ENCODE results near the gene ADAMTS15. TPM values are rescaled to one million over a fixed set of nuclear protein-coding genes. Genes with fewer than 3 reads are reported as not detected.

Gene ADAMTS15
- total RNA-seq, 3 donors from 2014 or later: 17.9 to 22.6 (median 21.9) TPM

DNA sequence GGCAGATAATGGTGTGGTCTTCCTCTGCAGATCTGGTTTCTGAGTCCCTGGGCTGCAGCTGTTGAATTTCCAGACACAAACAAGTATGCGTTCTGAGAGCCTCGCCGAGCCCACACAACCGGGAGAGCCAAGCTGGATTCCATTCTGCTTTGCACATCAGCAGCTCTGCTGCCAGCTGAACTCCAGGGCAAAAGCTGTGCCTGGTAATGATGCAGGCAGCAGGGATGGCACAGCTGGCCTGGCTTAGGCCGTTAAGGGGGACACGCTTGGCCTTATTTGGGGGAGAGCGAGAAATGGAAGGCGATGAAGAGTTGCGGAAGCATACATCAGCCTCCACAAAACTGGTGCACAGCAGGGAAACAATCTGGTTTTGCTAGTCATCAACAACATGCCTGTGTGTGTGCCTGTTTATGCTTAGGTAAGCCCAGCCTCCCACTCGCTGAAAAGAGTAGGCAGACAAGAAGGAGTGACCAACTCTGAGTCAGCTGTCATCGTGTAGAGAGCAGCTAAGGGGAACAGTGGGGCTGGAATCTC is 45.1 kb upstream of the ADAMTS15 start:
- DNase-seq (ENCODE audit: low spot score in 2 of 2): peak in 1 of 2 donors; percentile 79
- no peaks in the 10 kb centered on the region for H3K27me3 ChIP-seq
- no peaks in the 10 kb centered on the region for H3K9me3 ChIP-seq
- peak overlapping the region; percentile 63 to 80 for H3K27ac ChIP-seq
- peak overlapping the region in 1 of 3 donors; percentile 42 for H3K4me3 ChIP-seq
- intact Hi-C loops (cut with DNase I; ENCODE audit: low total_unique reads): no loop called here
- H3K4me1 ChIP-seq: peaks cover 6% of the 10 kb centered on the region in 2 donors
- TF ChIP-seq POLR2A (IDR thresholded peaks at IDR 0.05): no peak
- TF ChIP-seq POLR2AphosphoS5 (IDR thresholded peaks at IDR 0.05): peak in 1 of 3 donors; percentile 57
- no peaks in the 10 kb centered on the region for H3K36me3 ChIP-seq

DNA sequence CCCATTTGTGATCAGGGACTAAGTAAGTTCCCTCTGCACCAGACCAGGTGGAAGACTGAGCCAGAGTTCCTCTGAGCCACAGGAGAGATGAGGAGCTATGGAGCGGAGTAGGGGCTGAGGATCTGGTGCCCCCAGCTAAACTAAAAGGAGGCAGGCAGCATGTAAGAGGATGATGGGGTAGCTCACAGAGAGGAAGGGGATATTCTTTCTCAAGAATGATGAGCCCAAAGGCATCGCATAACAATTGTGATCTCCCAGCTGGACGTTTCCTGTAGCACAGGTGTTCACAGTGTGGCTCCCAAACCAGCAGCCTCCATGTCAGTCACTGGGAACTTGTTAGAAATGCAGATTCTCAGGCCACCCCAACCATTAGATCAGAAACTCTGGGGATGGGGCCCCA is 44.5 kb upstream of the ADAMTS15 start:
- DNase-seq (ENCODE audit: low spot score in 2 of 2): no peak
- intact Hi-C loops (cut with DNase I; ENCODE audit: low total_unique reads): no loop called here
- Histone ChIP-seq H3K4me3 (no peak overlapping the region), H3K36me3 (no peaks in the 10 kb centered on the region), H3K27me3 (no peaks in the 10 kb centered on the region), H3K27ac (peak overlapping the region; percentile 63 to 80), H3K9me3 (no peaks in the 10 kb centered on the region), H3K4me1 (peaks cover 6% of the 10 kb centered on the region in 2 donors)
- no peak for TF ChIP-seq POLR2A (IDR thresholded peaks at IDR 0.05)
- TF ChIP-seq POLR2AphosphoS5 (IDR thresholded peaks at IDR 0.05): no peak
- TF ChIP-seq, protein P1, sequence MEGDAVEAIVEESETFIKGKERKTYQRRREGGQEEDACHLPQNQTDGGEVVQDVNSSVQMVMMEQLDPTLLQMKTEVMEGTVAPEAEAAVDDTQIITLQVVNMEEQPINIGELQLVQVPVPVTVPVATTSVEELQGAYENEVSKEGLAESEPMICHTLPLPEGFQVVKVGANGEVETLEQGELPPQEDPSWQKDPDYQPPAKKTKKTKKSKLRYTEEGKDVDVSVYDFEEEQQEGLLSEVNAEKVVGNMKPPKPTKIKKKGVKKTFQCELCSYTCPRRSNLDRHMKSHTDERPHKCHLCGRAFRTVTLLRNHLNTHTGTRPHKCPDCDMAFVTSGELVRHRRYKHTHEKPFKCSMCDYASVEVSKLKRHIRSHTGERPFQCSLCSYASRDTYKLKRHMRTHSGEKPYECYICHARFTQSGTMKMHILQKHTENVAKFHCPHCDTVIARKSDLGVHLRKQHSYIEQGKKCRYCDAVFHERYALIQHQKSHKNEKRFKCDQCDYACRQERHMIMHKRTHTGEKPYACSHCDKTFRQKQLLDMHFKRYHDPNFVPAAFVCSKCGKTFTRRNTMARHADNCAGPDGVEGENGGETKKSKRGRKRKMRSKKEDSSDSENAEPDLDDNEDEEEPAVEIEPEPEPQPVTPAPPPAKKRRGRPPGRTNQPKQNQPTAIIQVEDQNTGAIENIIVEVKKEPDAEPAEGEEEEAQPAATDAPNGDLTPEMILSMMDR (IDR thresholded peaks at IDR 0.05): no peak

- H3K9me3 ChIP-seq: no peaks in the 10 kb centered on the region
- H3K4me1 ChIP-seq: peaks cover 6% of the 10 kb centered on the region in 2 donors
- intact Hi-C loops (cut with DNase I; ENCODE audit: low total_unique reads): no loop called here
- no peak for DNase-seq (ENCODE audit: low spot score in 2 of 2)
- TF ChIP-seq POLR2AphosphoS5 (IDR thresholded peaks at IDR 0.05) (no peak), POLR2A (IDR thresholded peaks at IDR 0.05) (no peak)
- TF ChIP-seq, protein P1 (IDR thresholded peaks at IDR 0.05): no peak
- H3K4me3 ChIP-seq: no peak overlapping the region
- H3K27me3 ChIP-seq: no peaks in the 10 kb centered on the region
- no peaks in the 10 kb centered on the region for H3K36me3 ChIP-seq
- H3K27ac ChIP-seq: no peak overlapping the region
These were observed 43.7 kb upstream of the ADAMTS15 start for GRCh38 chr11:130404727-130405126.

GRCh38 chr11:130405428-130405827 is 43.0 kb upstream of the ADAMTS15 start:
- no peak for DNase-seq (ENCODE audit: low spot score in 2 of 2)
- Histone ChIP-seq H3K4me1 (peaks cover 6% of the 10 kb centered on the region in 2 donors), H3K27me3 (no peaks in the 10 kb centered on the region), H3K4me3 (no peak overlapping the region), H3K27ac (no peak overlapping the region), H3K9me3 (no peaks in the 10 kb centered on the region), H3K36me3 (no peaks in the 10 kb centered on the region)
- intact Hi-C loops (cut with DNase I; ENCODE audit: low total_unique reads): no loop called here
- TF ChIP-seq POLR2A (IDR thresholded peaks at IDR 0.05) (no peak), POLR2AphosphoS5 (IDR thresholded peaks at IDR 0.05) (no peak)
- TF ChIP-seq, protein P1 (IDR thresholded peaks at IDR 0.05): no peak

- intact Hi-C loops (cut with DNase I; ENCODE audit: low total_unique reads): no loop called here
- Histone ChIP-seq H3K36me3 (no peaks in the 10 kb centered on the region), H3K4me3 (no peak overlapping the region), H3K27ac (no peak overlapping the region), H3K27me3 (no peaks in the 10 kb centered on the region), H3K4me1 (no peaks in the 10 kb centered on the region), H3K9me3 (no peaks in the 10 kb centered on the region)
- no peak for DNase-seq (ENCODE audit: low spot score in 2 of 2)
- TF ChIP-seq, protein P1 (IDR thresholded peaks at IDR 0.05): no peak
These were observed 40.5 kb upstream of the ADAMTS15 start for GRCh38 chr11:130407978-130408377.

Measured in breast epithelium (tissue), 4 donors.